ENCODE data around the gene ZC3HAV1.
A peak's percentile ranks its signal among the peaks of the same experiment; 100 is the strongest.

ZC3HAV1 gene

DNA sequence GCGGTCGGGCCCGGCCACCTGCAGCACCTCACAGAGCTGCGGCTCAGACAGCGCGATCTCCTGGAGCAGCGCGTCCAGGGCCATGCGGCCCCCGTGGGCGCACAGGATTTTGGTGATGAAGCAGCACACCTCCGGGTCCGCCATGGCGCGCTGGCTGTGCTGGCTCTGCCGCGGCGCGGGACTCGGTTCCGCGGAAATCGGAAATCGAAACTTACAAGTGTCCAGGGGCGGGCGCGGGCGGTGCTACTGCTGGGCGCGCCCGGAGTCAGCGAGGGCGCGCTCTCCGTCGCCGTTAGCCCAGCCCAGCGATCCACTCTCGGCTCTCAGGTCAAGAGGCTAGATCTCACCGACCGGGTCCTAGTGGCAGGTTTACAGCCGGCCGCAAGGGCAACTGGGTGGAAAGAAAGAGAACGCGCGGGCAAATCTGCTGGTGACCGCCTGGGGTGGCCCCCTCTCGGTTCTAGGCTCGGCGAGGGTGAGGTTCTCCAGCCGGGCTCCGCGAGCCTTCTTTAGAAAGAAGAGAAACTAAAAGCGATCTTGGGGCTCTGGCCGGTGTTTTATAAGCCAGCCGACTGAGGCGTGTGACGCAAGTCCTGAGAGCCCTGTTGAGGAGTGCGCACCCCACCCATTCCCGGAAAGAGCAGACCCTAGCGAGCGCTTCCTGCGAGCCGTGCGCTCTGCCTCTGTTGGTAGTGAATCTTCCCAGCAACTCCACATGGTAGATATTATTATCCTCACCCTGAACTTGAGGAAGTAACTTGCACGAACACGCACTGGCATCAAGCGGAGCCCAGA lies at the start of gene ZC3HAV1:
Gene ZC3HAV1 (minus strand): TSS at position 533 of the 795 bp plus-strand sequence. CDS start 389 bp downstream, at position 144.
- no peak for TF ChIP-seq CTCF (IDR thresholded peaks at IDR 0.05; ENCODE audit: low read depth, low read length)
- in situ Hi-C loops (cut with HindIII; ENCODE audit: low sequenced_read_pairs), result no loop called here
- H3K4me3 ChIP-seq (ENCODE audit: low read depth, low read length), result peak within 1 kb of the TSS; percentile 85
- DNase-seq (ENCODE audit: low read depth, low spot score), result peak; percentile 87

DNA sequence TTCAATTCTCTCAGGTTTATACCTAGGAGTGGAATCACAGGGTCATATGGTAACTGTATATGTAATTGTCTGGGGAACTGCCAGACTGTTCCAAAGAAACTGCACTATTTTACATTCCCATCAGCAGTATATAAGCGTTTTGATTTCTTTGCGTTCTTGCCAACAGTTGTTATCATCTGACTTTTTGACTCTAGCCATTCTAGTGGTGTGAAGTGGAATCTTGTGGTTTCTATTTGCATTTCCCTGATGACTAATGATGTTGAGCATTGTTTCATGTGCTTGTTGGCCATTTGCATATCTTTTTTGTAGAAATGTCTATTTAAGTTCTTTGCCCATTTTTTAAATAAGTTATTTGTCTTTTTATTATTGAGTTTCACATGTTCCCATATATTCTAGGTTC lies 44.3 kb upstream of the ZC3HAV1 start:
- in situ Hi-C loops (cut with HindIII; ENCODE audit: low sequenced_read_pairs), result no loop called here
- peak; percentile 52 for DNase-seq (ENCODE audit: low read depth, low spot score)
- H3K4me3 ChIP-seq (ENCODE audit: low read depth, low read length), result no peak overlapping the region
- TF ChIP-seq CTCF (IDR thresholded peaks at IDR 0.05; ENCODE audit: low read depth, low read length), result no peak

DNA sequence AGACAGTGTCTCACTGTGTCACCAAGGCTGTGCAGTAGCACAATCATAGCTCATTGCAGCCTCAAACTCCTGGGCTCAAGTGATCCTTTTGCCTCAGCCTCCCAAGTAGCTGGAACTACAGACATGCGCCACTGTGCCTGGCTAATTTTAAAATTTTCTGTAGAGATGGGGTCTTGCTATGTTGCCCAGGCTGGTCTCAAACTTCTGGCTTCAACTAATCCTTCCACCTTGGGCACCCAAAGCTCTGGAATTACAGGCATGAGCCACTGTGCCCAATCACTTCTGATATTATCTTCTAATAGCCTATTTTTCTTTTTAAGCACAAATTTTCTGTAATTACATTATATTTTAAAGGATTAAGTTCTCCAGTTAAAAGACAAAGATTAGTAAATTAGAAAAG lies 42.6 kb upstream of the ZC3HAV1 start:
- TF ChIP-seq CTCF (IDR thresholded peaks at IDR 0.05; ENCODE audit: low read depth, low read length), result no peak
- DNase-seq (ENCODE audit: low read depth, low spot score), result no peak
- H3K4me3 ChIP-seq (ENCODE audit: low read depth, low read length), result no peak overlapping the region
- in situ Hi-C loops (cut with HindIII; ENCODE audit: low sequenced_read_pairs), result no loop called here

DNA sequence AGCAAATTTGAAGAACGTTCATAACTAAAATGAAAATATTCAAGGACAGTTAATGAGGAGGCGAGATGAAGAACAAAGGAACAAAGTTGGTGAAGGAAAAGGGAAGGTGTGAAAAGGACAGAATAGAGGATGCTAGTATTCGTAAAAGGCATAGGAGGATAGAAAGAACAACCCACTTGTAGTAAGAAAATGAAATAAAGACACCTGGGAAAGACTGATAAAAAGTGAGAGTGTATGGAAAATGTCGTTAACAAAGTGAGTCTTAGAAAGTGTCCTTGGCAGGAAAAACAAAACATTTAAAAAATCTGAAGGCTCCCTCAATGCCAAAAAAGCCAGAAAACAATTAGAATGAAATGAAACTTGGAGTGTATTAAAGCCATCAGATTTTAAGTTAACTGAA lies 29.6 kb upstream of the ZC3HAV1 start:
- no peak for TF ChIP-seq CTCF (IDR thresholded peaks at IDR 0.05; ENCODE audit: low read depth, low read length)
- H3K4me3 ChIP-seq (ENCODE audit: low read depth, low read length), result no peak overlapping the region
- no peak for DNase-seq (ENCODE audit: low read depth, low spot score)
- in situ Hi-C loops (cut with HindIII; ENCODE audit: low sequenced_read_pairs), result no loop called here

- in situ Hi-C loops (cut with HindIII; ENCODE audit: low sequenced_read_pairs), result no loop called here
These were observed 24.0 kb upstream of the ZC3HAV1 start for GRCh38 chr7:139133335-139134139.

More at GRCh38 chr7:139133335-139134139, 24.0 kb upstream of the ZC3HAV1 start:
- peak; percentile 94 for DNase-seq (ENCODE audit: low read depth, low spot score)
- no peak for TF ChIP-seq CTCF (IDR thresholded peaks at IDR 0.05; ENCODE audit: low read depth, low read length)
- peak overlapping the region; percentile 78 for H3K4me3 ChIP-seq (ENCODE audit: low read depth, low read length)

Measured in astrocyte of the spinal cord (primary cell).